HG03521 (cell line): ENCODE data around the gene KCNG2.

Experiments used
- ATAC-seq: cut with Tn5 transposase; IDR thresholded peaks from one replicate; pipeline ENCODE4 v1.9.1; 2021; ENCODE audit warnings: mild to moderate bottlenecking, moderate library complexity; ENCODE audit not compliant: unreplicated experiment

The KCNG2 gene

GRCh38 chr18:79934311-79935097, 136.8 kb downstream of the KCNG2 start:
- ATAC-seq, result no peak

- ATAC-seq, result no peak
These were observed 137.4 kb downstream of the KCNG2 start for GRCh38 chr18:79935098-79935480.

GRCh38 chr18:79935499-79935898, 137.8 kb downstream of the KCNG2 start:
- ATAC-seq, result no peak

- ATAC-seq, result no peak
These were observed 138.2 kb downstream of the KCNG2 start for GRCh38 chr18:79935925-79936324.

- ATAC-seq, result no peak
These were observed 138.9 kb downstream of the KCNG2 start for GRCh38 chr18:79936641-79937040.

- ATAC-seq, result no peak
These were observed 139.5 kb downstream of the KCNG2 start for GRCh38 chr18:79937103-79937860.

- ATAC-seq, result no peak
These were observed 140.5 kb downstream of the KCNG2 start for GRCh38 chr18:79938196-79938595.

GRCh38 chr18:79939096-79939495, 141.4 kb downstream of the KCNG2 start:
- ATAC-seq, result no peak

GRCh38 chr18:79940126-79940813, 142.5 kb downstream of the KCNG2 start:
- ATAC-seq, result no peak

GRCh38 chr18:79940814-79941472, 143.2 kb downstream of the KCNG2 start:
- ATAC-seq, result no peak

GRCh38 chr18:79941473-79942119, 143.9 kb downstream of the KCNG2 start:
- no peak for ATAC-seq

- ATAC-seq, result no peak
These were observed 144.5 kb downstream of the KCNG2 start for GRCh38 chr18:79942211-79942610.

GRCh38 chr18:79942786-79943607, 145.3 kb downstream of the KCNG2 start:
- no peak for ATAC-seq

GRCh38 chr18:79943608-79944125, 145.9 kb downstream of the KCNG2 start:
- ATAC-seq, result no peak

GRCh38 chr18:79944126-79944731, 146.5 kb downstream of the KCNG2 start:
- no peak for ATAC-seq

- ATAC-seq, result no peak
These were observed 147.0 kb downstream of the KCNG2 start for GRCh38 chr18:79944746-79945117.

- ATAC-seq, result no peak
These were observed 147.6 kb downstream of the KCNG2 start for GRCh38 chr18:79945118-79946042.
